HG03060 (cell line): Measurements from ENCODE around the gene DPYSL4.

Source experiments
- ATAC-seq: cut with Tn5 transposase; IDR thresholded peaks from one replicate; pipeline ENCODE4 v1.9.1; 2021; ENCODE audit warnings: low read depth, moderate number of reproducible peaks; ENCODE audit not compliant: unreplicated experiment

DPYSL4 gene

GRCh38 chr10:132238371-132239125, 51.8 kb downstream of the DPYSL4 start:
- no peak for ATAC-seq

- ATAC-seq = no peak
These were observed 52.6 kb downstream of the DPYSL4 start for GRCh38 chr10:132239126-132240031.

GRCh38 chr10:132240156-132240555, 53.4 kb downstream of the DPYSL4 start:
- ATAC-seq = no peak

- no peak for ATAC-seq
These were observed 53.8 kb downstream of the DPYSL4 start for GRCh38 chr10:132240581-132240980.

- no peak for ATAC-seq
These were observed 54.3 kb downstream of the DPYSL4 start for GRCh38 chr10:132241086-132241485.

GRCh38 chr10:132241496-132241895, 54.7 kb downstream of the DPYSL4 start:
- ATAC-seq = no peak

- ATAC-seq = no peak
These were observed 55.5 kb downstream of the DPYSL4 start for GRCh38 chr10:132242103-132242840.

- no peak for ATAC-seq
These were observed 56.4 kb downstream of the DPYSL4 start for GRCh38 chr10:132243141-132243540.

GRCh38 chr10:132243626-132244025, 56.9 kb downstream of the DPYSL4 start:
- ATAC-seq = no peak

- no peak for ATAC-seq
These were observed 58.3 kb downstream of the DPYSL4 start for GRCh38 chr10:132245056-132245455.

GRCh38 chr10:132246296-132246695, 59.5 kb downstream of the DPYSL4 start:
- ATAC-seq = no peak

GRCh38 chr10:132247943-132248342, 61.2 kb downstream of the DPYSL4 start:
- no peak for ATAC-seq

GRCh38 chr10:132248455-132249225, 61.9 kb downstream of the DPYSL4 start:
- no peak for ATAC-seq

- ATAC-seq = no peak
These were observed 62.5 kb downstream of the DPYSL4 start for GRCh38 chr10:132249226-132249724.

GRCh38 chr10:132249824-132250375, 63.2 kb downstream of the DPYSL4 start:
- ATAC-seq = no peak

- no peak for ATAC-seq
These were observed 64.0 kb downstream of the DPYSL4 start for GRCh38 chr10:132250481-132251475.

GRCh38 chr10:132251928-132252327, 65.2 kb downstream of the DPYSL4 start:
- ATAC-seq = no peak

- ATAC-seq = no peak
These were observed 65.7 kb downstream of the DPYSL4 start for GRCh38 chr10:132252412-132252811.
